Transverse colon (tissue), 4 donors: ENCODE data around the gene TRIL. TPM values are rescaled to one million over a fixed set of nuclear protein-coding genes. Genes with fewer than 3 reads are reported as not detected.

ENCODE experiments used
- DNase-seq: peaks from one replicate; pipeline ENCODE4 v3.0.0-alpha.2; 2019
- H3K27ac ChIP-seq, 4 donors: fragments of 200-600 bp; sonication (generic); 2 replicates each; pipeline ENCODE4 v1.5.1; 2016 to 2018; ENCODE audit warnings: inconsistent platforms in 4 of 4
- H3K27me3 ChIP-seq: fragments of 200-600 bp; sonication (generic); 2 replicates; pipeline ENCODE4 v1.5.1; 2017; ENCODE audit warnings: inconsistent platforms
- H3K36me3 ChIP-seq, 4 donors: fragments of 200-600 bp; sonication (generic); 2 replicates each; pipeline ENCODE4 v1.5.1; 2017 to 2019; ENCODE audit warnings: inconsistent platforms in 4 of 4
- H3K4me1 ChIP-seq, 4 donors: fragments of 200-600 bp; sonication (generic); 2 replicates each; pipeline ENCODE4 v1.5.1; 2017 to 2020; ENCODE audit warnings: inconsistent platforms in 4 of 4
- H3K4me3 ChIP-seq, 4 donors: fragments of 200-600 bp; sonication (generic); 1 replicate in 1 of 4; 2 replicates in 3 of 4; pipeline versions ENCODE4 v1.5.1 to v1.6.1; 2017 to 2019; ENCODE audit warnings: inconsistent platforms in 4 of 4
- H3K9me3 ChIP-seq, 2 donors: fragments of 200-600 bp; sonication (generic); 2 replicates each; pipeline ENCODE4 v1.5.1; 2017 to 2019; ENCODE audit warnings: inconsistent platforms in 2 of 2
- CTCF ChIP-seq, 5 experiments: fragments of 200-600 bp in 3 of 5; fragments of 450-650 bp in 2 of 5; sonication (generic) in 3 of 5; IDR thresholded peaks; 1 replicate in 2 of 5; 2 replicates in 3 of 5; pipeline ENCODE4 v1.5.1; 2016 to 2017; ENCODE audit warnings: antibody characterized with exemption in 5 of 5, inconsistent platforms in 3 of 5, mild to moderate bottlenecking in 2 of 5, moderate library complexity in 1 of 5
- EP300 ChIP-seq: sonication (generic); formaldehyde crosslinking; IDR thresholded peaks from one replicate; pipeline ENCODE4 v1.6.1; 2017; ENCODE audit warnings: antibody characterized with exemption, low read depth
- POLR2A ChIP-seq: fragments of 450-650 bp; IDR thresholded peaks from one replicate; pipeline ENCODE4 v1.6.1; 2016; ENCODE audit warnings: antibody characterized with exemption, mild to moderate bottlenecking, moderate library complexity
- POLR2AphosphoS5 ChIP-seq, 3 donors: sonication (generic); formaldehyde crosslinking; IDR thresholded peaks; one replicate each; pipeline ENCODE4 v1.6.1; 2016; ENCODE audit warnings: antibody characterized with exemption in 3 of 3
- WGBS, 2 donors: methylation state at CpG; one replicate each; pipeline ENCODE4 v1.1.5; 2018; ENCODE audit warnings: low coverage in 1 of 2; 5-methylcytosine and 5-hydroxymethylcytosine counted together
- in situ Hi-C, 4 donors: fragments of 200-750 bp; cut with MboI; loops; one replicate each; pipeline versions ENCODE4 v1.15.0 to v1.15.1; 2017; ENCODE audit warnings: low sequenced_read_pairs in 3 of 4, low pct_ligation_motif_present in 1 of 4, low pct_unique_long_range_greater_than_20kb in 1 of 4
- intact Hi-C: fragments of 100-400 bp; cut with DNase I; formaldehyde crosslinking; loops from one replicate; pipeline ENCODE4 v1.15.1; 2023; ENCODE audit warnings: low total_unique reads
- total RNA-seq, 4 donors: library from RNA; depleted of rRNA; stranded (reverse); fragments of >200 nt; gene quantifications; one replicate each; pipeline ENCODE4 v1.1.0, GENCODE V29; 2016

Gene TRIL
- total RNA-seq, 4 donors from 2014 or later = 0.79 to 3.0 (median 1.0) TPM

GRCh38 chr7:28983396-28984190 lies 25.5 kb upstream of the TRIL start:
- H3K4me3 ChIP-seq = no peak overlapping the region
- H3K27ac ChIP-seq = no peak overlapping the region
- H3K9me3 ChIP-seq = no peaks in the 10 kb centered on the region
- intact Hi-C loops (no loop called here), in situ Hi-C loops (no loop called here)
- WGBS, 2 donors = 89 to 92% methylated on average over 3 to 4 of the region's 4 CpGs
- H3K36me3 ChIP-seq = no peaks in the 10 kb centered on the region
- TF ChIP-seq POLR2A = no peak
- H3K27me3 ChIP-seq = no peaks in the 10 kb centered on the region
- no peak for DNase-seq
- H3K4me1 ChIP-seq = peaks cover 0 to 15% (median 9%) of the 10 kb centered on the region in 4 donors

- DNase-seq = no peak
- no peak for TF ChIP-seq EP300
- no peak for TF ChIP-seq POLR2A
- no peak for TF ChIP-seq CTCF (IDR thresholded peaks at IDR 0.05)
- TF ChIP-seq POLR2AphosphoS5 (IDR thresholded peaks at IDR 0.05) = no peak
- in situ Hi-C loops (no loop called here), intact Hi-C loops (no loop called here)
- H3K36me3 ChIP-seq = no peaks in the 10 kb centered on the region
- peaks cover 0 to 11% (median 7%) of the 10 kb centered on the region in 4 donors for H3K4me1 ChIP-seq
- no peaks in the 10 kb centered on the region for H3K27me3 ChIP-seq
- H3K27ac ChIP-seq = peak overlapping the region; percentile 25 to 45 (median 28)
- H3K4me3 ChIP-seq = no peak overlapping the region
- 60 to 64% methylated on average over 1 to 4 of the region's 4 CpGs for WGBS, 2 donors
- H3K9me3 ChIP-seq = no peaks in the 10 kb centered on the region
These were observed 23.0 kb upstream of the TRIL start for GRCh38 chr7:28981161-28981465.

GRCh38 chr7:28980451-28981160 lies 22.5 kb upstream of the TRIL start:
- WGBS, 2 donors = 74 to 87% methylated on average over 3 to 8 of the region's 8 CpGs
- in situ Hi-C loops = no loop called here
- TF ChIP-seq POLR2A = no peak
- TF ChIP-seq CTCF (IDR thresholded peaks at IDR 0.05) = no peak
- TF ChIP-seq EP300 = no peak
- no peak for TF ChIP-seq POLR2AphosphoS5 (IDR thresholded peaks at IDR 0.05)
- Histone ChIP-seq H3K4me1 (peaks cover 0 to 7% (median 5%) of the 10 kb centered on the region in 4 donors), H3K27ac (peak overlapping the region; percentile 25 to 45 (median 28)), H3K4me3 (no peak overlapping the region), H3K9me3 (no peaks in the 10 kb centered on the region), H3K27me3 (no peaks in the 10 kb centered on the region), H3K36me3 (no peaks in the 10 kb centered on the region)
- intact Hi-C loops = no loop called here
- DNase-seq = no peak

- H3K27ac ChIP-seq = no peak overlapping the region
- intact Hi-C loops = no loop called here
These were observed 21.6 kb upstream of the TRIL start for GRCh38 chr7:28979776-28980175.

More at GRCh38 chr7:28979776-28980175, 21.6 kb upstream of the TRIL start:
- Histone ChIP-seq H3K9me3 (no peaks in the 10 kb centered on the region), H3K27me3 (no peaks in the 10 kb centered on the region), H3K4me3 (no peak overlapping the region), H3K36me3 (no peaks in the 10 kb centered on the region), H3K4me1 (peaks cover 0 to 4% (median 3%) of the 10 kb centered on the region in 4 donors)
- in situ Hi-C loops = no loop called here
- DNase-seq = no peak
- 69 to 94% methylated on average over 2 to 3 of the region's 3 CpGs for WGBS, 2 donors
- TF ChIP-seq CTCF (IDR thresholded peaks at IDR 0.05) (no peak), EP300 (no peak), POLR2AphosphoS5 (IDR thresholded peaks at IDR 0.05) (no peak), POLR2A (no peak)
